ENCODE data around the gene EMD. TPM values are rescaled to one million over a fixed set of nuclear protein-coding genes. Genes with fewer than 3 reads are reported as not detected.
A peak's percentile ranks its signal among the peaks of the same experiment; 100 is the strongest.

EMD gene
- total RNA-seq, 4 donors from 2014 or later, result 21.7 to 31.4 (median 26.6) TPM

GRCh38 chrX:154348114-154348531, 31.0 kb upstream of the EMD start:
- peaks cover 0 to 27% (median 0%) of the 10 kb centered on the region in 3 donors for H3K36me3 ChIP-seq
- DNase-seq, result no peak
- TF ChIP-seq CTCF (IDR thresholded peaks at IDR 0.05) (no peak), POLR2A (IDR thresholded peaks at IDR 0.05) (no peak)
- H3K9me3 ChIP-seq, result no peaks in the 10 kb centered on the region
- peak overlapping the region in 1 of 4 donors; percentile 25 for H3K27ac ChIP-seq
- no peaks in the 10 kb centered on the region for H3K27me3 ChIP-seq
- H3K4me1 ChIP-seq, result peaks cover 0 to 4% (median 0%) of the 10 kb centered on the region in 4 donors
- no peak overlapping the region for H3K4me3 ChIP-seq

- DNase-seq, result no peak
- H3K36me3 ChIP-seq, result peaks cover 0 to 33% (median 0%) of the 10 kb centered on the region in 3 donors
Observed at GRCh38 chrX:154348646-154349358, 30.3 kb upstream of the EMD start.

GRCh38 chrX:154349359-154349935, 29.6 kb upstream of the EMD start:
- peaks cover 0 to 4% (median 0%) of the 10 kb centered on the region in 4 donors for H3K4me1 ChIP-seq
- no peak overlapping the region for H3K4me3 ChIP-seq
- H3K27me3 ChIP-seq, result no peaks in the 10 kb centered on the region
- peak overlapping the region in 1 of 4 donors; percentile 42 for H3K27ac ChIP-seq
- TF ChIP-seq POLR2A (IDR thresholded peaks at IDR 0.05) (no peak), CTCF (IDR thresholded peaks at IDR 0.05) (no peak)
- no peaks in the 10 kb centered on the region for H3K9me3 ChIP-seq
- no peak for DNase-seq
- H3K36me3 ChIP-seq, result peaks cover 0 to 40% (median 0%) of the 10 kb centered on the region in 3 donors

More at GRCh38 chrX:154348646-154349358, 30.3 kb upstream of the EMD start:
- H3K27me3 ChIP-seq, result no peaks in the 10 kb centered on the region
- H3K9me3 ChIP-seq, result no peaks in the 10 kb centered on the region
- TF ChIP-seq POLR2A (IDR thresholded peaks at IDR 0.05) (no peak), CTCF (IDR thresholded peaks at IDR 0.05) (no peak)
- H3K4me3 ChIP-seq, result no peak overlapping the region
- peaks cover 0 to 4% (median 0%) of the 10 kb centered on the region in 4 donors for H3K4me1 ChIP-seq
- peak overlapping the region in 1 of 4 donors; percentile 42 for H3K27ac ChIP-seq

GRCh38 chrX:154349979-154350378, 29.1 kb upstream of the EMD start:
- Histone ChIP-seq H3K27me3 (no peaks in the 10 kb centered on the region), H3K4me1 (peaks cover 0 to 4% (median 0%) of the 10 kb centered on the region in 4 donors), H3K36me3 (peaks cover 0 to 42% (median 0%) of the 10 kb centered on the region in 3 donors), H3K4me3 (no peak overlapping the region), H3K27ac (peak overlapping the region in 1 of 4 donors; percentile 75), H3K9me3 (no peaks in the 10 kb centered on the region)
- TF ChIP-seq POLR2A (IDR thresholded peaks at IDR 0.05) (no peak), CTCF (IDR thresholded peaks at IDR 0.05) (no peak)
- DNase-seq, result no peak

- Histone ChIP-seq H3K4me3 (no peak overlapping the region), H3K27me3 (no peaks in the 10 kb centered on the region), H3K9me3 (no peaks in the 10 kb centered on the region), H3K36me3 (peaks cover 0 to 42% (median 0%) of the 10 kb centered on the region in 3 donors), H3K27ac (peak overlapping the region in 2 of 4 donors; percentile 4 to 75), H3K4me1 (peaks cover 0 to 4% (median 0%) of the 10 kb centered on the region in 4 donors)
- TF ChIP-seq CTCF (IDR thresholded peaks at IDR 0.05) (peak in 3 of 6 experiments; percentile 23 to 42 (median 37)), POLR2A (IDR thresholded peaks at IDR 0.05) (no peak)
- no peak for DNase-seq
Observed at GRCh38 chrX:154350429-154351182, 28.5 kb upstream of the EMD start.
